GM18867 (cell line): ENCODE results near the gene NR4A1.

ENCODE experiments used
- ATAC-seq: cut with Tn5 transposase; IDR thresholded peaks from one replicate; pipeline ENCODE4 v1.9.1; 2021; ENCODE audit warnings: mild to moderate bottlenecking, moderate library complexity; ENCODE audit not compliant: unreplicated experiment

NR4A1 gene

DNA sequence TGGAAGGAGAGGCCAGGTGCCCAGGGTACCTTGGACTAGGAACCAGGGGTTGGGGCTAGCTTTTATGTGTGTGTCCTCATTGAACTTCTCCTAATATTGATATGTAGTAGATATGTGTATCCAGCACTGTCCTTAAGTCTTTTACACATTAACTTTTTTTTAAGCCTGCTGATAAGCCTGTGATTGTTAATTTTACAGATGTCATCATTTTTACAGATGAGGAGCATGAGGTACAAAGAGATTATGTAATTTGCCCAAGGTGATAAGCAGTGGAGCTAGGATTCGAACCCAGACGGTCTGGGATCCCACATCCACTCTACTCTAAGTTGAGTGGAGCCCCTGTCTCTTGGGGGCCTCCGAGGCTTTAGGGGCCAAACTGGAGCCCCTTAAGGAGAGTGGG is 10.2 kb upstream of the NR4A1 start:
- ATAC-seq = no peak

DNA sequence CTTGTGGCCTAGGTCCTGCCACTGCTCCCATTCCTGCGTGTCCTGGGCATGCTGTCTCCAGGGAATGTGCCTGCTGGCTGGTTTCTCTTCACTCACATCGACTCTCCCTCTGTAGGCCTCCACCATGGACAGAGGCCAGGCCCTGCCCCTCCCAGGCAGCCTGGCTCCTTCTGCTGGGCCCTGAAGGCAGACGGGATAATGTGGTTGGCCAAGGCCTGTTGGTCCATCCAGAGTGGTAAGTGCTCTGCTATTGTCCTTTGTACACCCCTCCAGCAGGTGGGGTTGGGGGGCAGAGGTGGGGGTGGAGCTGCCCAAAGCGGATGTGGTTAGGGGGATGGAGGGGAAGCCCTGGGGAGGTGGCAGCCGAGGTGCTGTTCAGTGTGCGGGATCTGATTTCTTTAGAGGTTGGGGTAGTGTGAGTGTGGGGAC is 9.5 kb upstream of the NR4A1 start:
- no peak for ATAC-seq

DNA sequence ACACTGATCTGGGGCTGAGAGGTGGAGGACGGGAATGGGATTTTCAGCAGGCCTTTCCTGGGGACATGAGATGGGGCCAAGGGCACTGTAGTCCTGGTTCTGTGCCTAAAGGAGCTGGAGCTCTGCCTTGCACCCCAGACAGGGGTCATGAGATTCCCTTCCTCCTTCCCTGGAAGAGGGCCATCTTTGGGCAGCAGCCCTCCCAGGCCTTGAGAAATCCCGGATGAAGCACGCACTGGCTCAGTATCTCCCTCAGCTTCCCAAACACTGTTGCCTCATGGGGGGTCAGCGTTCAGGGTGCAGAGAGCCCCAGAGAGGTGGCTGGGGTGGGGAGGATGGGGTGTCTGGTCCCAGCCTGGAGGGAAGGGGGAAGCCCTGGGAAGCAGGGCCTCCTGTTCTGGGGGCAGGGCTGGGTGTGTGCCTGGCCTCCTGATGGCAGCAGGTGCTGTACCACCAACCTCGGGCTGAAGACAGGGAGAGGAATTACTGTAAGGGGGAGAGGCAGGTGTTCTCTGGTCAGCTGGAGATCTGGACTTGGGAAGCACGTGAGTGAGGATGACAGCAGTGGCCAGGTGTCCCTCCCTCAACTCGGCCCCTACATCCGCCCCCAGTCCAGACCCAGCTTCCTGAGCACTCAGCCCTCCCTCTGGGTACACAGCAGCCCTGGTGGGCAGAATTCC is 8.4 kb upstream of the NR4A1 start:
- ATAC-seq = no peak

DNA sequence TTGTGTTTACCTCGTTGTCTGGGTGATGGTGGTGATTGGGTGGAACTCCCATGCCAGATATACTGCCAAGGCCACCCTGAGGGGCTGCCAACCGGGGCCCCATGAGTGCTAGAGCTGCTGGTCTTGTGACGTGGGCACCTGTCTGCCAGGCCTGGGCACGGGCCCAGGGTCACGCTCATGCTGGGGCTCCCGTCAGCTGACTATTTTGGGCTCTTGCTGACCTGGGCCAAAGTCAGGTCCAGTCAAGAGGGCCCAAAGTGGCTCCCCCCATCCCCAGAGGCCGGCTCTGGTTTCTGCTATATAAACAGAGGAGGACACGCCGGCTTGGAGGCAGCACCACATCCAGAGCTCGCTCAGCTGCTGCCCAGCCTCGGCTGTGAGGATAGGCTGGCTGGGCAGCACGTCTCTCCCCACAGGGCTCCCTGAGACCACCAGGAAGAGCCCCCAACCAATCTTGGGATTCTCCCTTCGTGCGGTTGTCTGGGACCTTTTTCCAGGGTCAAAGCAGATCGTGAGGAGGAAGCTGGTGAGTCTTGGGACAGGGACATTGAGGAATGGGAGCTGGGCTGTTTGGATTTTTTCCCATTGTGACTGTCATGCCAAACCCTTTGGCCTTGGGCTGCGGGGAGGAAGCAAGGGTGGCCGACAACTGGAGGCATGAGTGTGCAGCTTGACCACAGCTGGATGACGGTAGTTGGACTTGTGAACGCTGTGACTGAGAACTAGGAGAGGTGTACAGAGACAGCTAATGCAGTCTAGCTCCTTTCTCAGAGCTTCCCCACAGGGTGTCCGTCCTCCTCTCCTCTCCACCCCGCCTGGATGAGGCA is 7.6 kb upstream of the NR4A1 start:
- ATAC-seq = no peak

DNA sequence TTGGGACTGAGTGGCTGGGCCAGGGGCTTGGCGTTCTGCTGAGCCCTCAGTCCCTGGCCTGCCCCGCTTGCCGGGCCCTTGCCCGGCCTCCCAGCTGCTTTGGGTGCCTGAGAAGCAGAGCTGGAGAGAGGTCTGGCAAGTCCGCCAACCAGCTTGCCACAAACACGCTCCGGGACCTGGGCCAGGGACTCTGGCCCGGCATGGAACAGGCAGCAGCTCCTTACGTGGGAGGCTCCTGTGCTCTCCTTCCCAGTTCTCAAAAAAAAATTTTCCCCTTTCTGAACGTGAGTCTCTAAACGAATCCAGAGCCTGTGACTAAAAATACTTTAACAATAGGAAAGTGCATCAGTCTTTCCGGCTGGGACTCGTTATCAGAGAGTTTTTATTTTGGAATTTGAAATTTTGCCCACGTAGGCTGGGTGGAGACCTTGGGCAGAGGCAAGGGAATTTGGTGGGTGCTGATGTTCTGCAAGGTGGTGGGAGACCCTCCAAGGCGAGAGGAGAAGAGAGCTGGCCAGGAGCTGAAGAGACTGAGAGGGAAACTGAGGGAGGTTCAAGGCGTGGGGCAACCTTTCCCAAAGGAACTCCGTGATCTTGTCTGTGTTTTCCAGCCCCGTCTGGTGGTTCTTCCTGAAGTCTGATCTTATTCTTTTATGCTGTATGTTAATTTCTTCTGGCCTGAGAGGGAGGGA is 6.8 kb upstream of the NR4A1 start:
- ATAC-seq = no peak

DNA sequence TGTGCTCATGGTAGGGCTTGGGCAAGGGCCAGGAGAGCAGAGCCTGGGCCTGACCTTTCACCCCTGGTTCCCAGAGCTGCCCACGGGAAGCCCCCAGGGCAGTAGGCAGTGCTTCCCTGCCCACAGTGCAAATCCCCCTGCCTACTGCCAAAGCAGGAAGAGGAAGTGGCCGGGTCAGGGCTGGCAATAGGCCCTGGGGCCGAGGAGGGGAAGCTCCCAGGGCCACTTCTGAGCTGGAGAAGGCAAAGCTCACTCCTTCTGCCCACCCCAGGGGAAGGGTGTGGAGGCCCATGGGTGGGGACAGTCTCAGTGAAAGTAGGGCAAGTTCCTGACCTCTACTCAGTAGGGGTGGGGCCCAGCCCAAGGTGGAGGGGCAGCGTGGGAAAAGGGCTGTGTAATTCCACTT is 5.4 kb upstream of the NR4A1 start:
- ATAC-seq = no peak

DNA sequence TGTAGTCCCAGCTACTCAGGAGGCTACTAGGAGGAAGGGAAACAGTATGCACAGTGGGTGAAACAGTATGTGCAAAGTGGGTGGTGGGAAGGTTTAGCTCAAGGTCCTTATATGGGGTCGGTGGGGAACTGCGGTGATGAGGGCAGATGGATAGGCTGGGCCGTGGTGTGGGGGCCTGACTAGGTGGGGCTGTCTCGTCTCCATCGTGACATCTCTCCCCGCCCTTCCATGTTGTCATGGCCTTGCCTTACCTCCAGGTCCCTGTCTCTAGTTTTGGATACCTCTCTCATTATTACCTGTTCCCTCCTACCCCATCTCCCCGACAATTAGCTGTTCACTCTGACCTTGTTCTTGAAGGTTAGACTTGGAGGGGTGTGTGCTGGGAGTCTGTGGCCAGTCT is 4.4 kb upstream of the NR4A1 start:
- ATAC-seq = no peak

DNA sequence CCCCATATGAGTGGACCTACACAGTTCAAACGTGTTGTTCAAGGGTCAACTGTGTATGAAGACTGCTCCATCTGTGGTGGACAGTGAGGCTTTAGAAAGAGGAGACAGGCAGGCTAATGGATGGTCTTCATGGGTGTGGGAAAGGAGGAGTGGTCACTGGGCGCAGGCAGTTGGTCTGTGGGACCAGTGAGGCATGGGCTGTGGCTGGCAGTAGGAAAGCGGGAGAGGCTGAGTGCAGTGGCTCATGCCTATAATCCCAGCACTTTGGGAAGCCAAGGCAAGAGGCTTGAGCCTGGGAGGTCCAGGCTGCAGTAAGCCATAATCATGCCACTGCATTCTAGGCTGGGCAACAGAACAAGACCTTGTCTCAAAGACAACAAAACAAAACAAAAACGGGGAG is 2.0 kb upstream of the NR4A1 start:
- no peak for ATAC-seq

DNA sequence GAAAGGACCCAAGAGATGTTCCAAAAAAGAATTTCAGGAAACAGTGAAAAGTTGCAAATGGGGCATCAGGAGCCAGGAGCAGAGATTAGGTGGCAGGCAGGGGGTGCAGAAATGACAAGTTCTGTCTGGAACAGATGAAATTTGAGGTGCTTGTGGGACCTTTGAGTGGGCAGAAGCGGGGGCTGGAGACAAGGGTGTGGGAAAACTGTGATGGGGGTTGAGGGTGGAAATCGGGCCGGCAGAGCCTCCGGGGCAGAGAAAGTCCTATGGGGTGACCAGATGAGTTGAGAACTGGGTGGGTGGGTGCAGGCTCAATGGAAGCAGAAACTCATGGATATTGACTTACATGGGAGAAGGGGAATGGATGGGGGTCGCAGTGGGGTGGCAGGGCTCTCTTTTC is 1.6 kb upstream of the NR4A1 start:
- no peak for ATAC-seq

DNA sequence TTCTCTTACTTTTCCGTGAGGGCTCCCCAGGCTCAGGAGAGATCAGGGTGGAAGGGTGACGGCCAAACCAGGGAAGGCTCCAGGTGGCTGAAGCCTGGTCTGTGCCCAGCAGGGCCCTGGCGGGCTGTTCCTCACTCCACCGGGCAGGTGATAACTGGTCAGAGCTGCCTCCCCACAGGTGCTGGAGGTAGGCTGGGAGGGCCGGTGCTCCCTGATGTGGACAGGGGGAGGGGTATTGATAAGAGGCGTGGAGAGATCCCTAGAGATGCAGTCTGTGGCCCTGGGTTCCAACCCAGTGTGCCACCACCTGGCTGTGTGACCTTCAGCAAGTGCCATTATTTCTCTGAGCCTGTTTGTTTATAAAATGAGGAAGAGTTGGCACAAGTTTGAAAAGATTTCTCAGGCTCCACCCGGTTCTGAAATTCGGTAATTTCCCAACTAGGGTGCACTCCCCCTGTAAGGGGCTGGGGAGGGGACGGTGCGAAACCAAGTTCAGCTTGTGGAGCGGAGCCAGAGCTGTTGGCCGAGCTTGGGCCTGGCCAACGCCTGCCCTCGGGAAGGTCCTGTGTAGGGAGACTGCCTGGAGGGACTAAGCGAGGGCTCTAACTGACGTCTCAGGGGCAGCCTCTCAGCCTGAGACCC is 1.0 kb upstream of the NR4A1 start:
- no peak for ATAC-seq

DNA sequence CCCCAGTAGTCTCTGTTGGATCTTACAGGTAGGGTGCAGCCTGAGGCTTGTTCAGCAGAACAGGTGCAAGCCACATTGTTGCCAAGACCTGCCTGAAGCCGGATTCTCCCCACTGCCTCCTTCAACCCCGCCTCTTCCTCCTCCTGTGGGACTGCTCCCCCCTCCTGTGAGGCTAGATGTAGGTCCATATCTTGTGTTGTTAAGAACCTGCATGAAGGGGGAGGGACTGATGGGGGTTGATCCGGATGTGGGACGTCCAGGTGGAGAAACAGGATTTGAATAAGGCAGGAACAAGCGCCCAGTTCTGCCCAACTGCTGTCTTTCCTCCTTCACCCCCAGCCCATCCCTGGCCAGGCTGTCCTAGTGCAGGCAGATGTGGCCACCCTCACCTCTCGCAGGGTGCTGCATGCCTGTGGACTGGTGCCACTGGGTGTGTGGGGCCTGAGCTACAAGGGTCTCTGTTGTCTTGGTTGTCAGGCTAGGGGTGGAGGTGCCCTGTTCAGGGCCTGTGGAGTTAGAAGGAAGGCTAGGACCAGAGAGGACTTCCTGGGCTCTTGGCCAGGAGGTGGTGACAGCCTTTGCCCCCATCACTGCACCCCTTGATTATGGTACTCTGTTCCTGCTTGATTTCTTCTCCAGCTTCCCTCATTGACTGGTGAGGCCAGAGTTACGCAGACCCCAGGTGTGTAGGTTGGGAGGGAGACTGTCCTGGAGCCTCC is 1.4 kb downstream of the NR4A1 start:
- ATAC-seq = no peak

DNA sequence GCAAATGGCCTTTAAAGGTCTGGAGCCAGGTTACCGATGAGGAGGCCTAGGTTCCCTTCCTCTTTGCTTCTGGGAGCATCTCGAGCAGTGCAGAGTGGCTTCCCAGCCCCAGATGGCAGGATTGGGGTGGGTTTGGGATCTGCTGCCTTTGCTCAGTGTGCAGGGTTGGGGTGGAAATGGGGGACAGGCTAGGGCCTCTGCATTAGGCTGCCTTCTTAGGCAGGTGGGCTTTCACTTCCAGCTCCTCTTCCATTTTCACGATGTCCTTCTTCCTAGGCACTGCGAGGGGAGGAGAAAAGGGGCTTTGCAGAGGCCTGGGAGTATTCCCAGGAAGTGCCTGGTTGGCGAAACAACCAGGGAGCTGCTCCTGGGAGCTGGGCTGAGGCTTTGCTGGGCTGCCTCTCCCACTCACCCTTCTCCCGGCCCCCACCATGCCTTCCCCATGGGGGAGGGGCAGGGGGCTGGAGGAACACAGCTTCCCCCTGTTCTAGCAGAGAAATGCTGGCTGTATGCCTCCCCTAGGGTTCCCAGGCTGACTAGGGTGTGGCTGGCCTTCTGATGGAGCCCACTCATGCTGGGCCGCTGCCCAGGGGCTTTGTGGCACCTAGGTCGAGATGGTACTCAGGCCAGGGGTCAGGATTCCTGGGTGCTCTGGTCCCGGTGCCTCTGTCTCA is 2.4 kb downstream of the NR4A1 start:
- ATAC-seq = no peak

DNA sequence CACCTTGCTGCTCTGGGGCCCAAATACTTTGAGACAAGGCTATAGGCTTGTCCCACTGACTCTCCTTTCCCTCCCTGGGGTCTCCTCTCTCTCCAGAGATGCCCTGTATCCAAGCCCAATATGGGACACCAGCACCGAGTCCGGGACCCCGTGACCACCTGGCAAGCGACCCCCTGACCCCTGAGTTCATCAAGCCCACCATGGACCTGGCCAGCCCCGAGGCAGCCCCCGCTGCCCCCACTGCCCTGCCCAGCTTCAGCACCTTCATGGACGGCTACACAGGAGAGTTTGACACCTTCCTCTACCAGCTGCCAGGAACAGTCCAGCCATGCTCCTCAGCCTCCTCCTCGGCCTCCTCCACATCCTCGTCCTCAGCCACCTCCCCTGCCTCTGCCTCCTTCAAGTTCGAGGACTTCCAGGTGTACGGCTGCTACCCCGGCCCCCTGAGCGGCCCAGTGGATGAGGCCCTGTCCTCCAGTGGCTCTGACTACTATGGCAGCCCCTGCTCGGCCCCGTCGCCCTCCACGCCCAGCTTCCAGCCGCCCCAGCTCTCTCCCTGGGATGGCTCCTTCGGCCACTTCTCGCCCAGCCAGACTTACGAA is 3.1 kb downstream of the NR4A1 start:
- ATAC-seq = no peak

DNA sequence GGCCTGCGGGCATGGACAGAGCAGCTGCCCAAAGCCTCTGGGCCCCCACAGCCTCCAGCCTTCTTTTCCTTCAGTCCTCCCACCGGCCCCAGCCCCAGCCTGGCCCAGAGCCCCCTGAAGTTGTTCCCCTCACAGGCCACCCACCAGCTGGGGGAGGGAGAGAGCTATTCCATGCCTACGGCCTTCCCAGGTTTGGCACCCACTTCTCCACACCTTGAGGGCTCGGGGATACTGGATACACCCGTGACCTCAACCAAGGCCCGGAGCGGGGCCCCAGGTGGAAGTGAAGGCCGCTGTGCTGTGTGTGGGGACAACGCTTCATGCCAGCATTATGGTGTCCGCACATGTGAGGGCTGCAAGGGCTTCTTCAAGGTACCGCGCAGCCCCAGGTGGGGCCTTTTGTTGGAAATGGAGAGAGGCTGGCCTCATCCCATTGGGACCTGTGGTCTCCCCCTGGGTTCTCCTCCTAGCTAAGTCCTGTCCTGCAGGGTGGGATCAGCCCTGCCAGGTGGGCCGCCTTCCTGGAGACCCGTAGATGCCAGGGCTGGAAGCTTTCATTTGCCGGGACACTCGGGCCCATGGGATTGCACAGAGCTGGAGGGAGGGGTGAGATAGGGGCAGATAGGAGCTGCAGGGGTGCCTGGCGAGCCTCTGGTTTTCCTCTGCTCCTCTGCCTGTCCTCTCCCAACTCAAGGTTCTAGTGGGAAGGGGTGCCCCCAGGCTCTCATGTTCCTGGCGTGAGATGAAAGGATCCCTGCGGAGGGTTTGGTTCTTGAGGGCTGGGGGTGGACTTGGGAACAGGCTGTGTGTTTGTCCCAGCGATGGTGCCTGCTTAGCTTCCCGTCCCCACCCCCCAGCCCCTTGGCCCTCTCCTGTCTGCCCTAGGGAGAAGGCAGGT is 3.8 kb downstream of the NR4A1 start:
- no peak for ATAC-seq

DNA sequence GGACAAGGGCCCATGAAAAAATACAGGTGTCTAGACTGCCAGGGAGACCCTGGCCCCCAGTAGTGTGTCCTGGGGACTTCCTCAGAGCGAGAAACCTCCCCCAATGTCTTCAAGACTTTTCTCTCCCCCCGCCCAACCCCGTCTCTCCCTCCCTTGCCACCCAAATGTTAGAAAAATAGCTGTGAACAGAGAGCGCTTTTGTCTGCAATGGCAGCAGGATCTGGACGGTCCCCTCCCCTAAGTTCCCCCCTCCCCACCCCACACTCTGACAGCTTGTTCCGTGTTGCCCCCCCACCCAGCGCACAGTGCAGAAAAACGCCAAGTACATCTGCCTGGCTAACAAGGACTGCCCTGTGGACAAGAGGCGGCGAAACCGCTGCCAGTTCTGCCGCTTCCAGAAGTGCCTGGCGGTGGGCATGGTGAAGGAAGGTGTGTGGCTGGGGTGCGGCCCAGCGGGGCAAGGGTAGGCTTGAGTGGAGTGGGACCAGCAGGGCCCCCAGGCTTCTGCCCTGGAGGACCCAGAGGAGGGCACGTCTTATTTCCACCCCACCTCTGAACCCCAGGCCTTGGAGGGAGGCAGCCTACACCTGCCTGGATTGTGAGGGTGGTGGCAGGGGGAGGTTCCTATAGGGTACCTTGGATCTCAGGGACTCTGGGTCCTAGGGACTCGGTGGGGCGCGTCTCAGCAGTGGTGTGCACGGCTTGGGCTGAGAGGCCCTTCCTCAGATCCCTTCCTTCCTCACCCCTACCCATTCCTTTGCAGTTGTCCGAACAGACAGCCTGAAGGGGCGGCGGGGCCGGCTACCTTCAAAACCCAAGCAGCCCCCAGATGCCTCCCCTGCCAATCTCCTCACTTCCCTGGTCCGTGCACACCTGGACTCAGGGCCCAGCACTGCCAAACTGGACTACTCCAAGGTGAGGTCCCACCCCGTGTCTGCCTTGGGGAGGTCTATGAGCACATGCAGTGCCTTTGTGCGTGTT is 4.8 kb downstream of the NR4A1 start:
- ATAC-seq = no peak

DNA sequence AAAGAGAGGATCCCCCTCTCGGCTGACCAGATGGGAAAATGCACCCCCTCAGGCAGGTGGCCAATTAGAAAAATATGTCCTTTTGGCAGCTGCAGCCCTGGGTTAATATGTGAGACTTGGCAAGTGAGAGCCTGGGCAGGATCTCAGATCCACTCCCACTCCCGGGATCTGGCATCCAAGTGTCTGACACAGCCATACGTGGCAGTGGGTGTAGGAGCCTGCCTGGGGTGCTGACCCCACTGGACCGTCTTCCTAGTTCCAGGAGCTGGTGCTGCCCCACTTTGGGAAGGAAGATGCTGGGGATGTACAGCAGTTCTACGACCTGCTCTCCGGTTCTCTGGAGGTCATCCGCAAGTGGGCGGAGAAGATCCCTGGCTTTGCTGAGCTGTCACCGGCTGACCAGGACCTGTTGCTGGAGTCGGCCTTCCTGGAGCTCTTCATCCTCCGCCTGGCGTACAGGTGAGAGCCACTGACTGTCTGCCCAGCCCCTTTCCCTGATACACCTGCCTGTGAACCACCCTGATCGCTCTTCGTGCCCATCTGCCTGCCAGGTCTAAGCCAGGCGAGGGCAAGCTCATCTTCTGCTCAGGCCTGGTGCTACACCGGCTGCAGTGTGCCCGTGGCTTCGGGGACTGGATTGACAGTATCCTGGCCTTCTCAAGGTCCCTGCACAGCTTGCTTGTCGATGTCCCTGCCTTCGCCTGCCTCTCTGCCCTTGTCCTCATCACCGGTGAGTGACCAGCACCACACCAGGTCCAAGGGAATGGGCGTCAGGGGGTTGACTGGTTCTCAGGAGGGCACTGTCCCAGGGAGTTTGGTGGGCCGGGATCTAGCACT is 5.8 kb downstream of the NR4A1 start:
- ATAC-seq = no peak
